Cardiac fibroblast (primary cell): ENCODE data around the gene LRP1.

Experiments used
- DNase-seq, 2 donors: peaks; one replicate each; pipeline versions ENCODE4 v3.0.0 to v3.0.0-alpha.2; 2010; ENCODE audit warnings: low read depth in 2 of 2
- H3K4me3 ChIP-seq, 2 donors: replicated peaks in 1 of 2; 1 replicate in 1 of 2; 2 replicates in 1 of 2; pipeline ENCODE4 v1.5.1; 2011; ENCODE audit warnings: low read depth in 2 of 2, low read length in 2 of 2, mild to moderate bottlenecking in 2 of 2, moderate library complexity in 1 of 2
- TF ChIP-seq, protein P1 (sequence below): IDR thresholded peaks from one replicate; pipeline ENCODE4 v1.5.1; 2011; ENCODE audit warnings: low read depth, mild to moderate bottlenecking, low read length, inconsistent platforms

LRP1 gene

GRCh38 chr12:57241402-57242310, 113.4 kb downstream of the LRP1 start:
- DNase-seq: no peak
- H3K4me3 ChIP-seq: peak overlapping the region in 1 of 2 donors; percentile 72
- TF ChIP-seq, protein P1, sequence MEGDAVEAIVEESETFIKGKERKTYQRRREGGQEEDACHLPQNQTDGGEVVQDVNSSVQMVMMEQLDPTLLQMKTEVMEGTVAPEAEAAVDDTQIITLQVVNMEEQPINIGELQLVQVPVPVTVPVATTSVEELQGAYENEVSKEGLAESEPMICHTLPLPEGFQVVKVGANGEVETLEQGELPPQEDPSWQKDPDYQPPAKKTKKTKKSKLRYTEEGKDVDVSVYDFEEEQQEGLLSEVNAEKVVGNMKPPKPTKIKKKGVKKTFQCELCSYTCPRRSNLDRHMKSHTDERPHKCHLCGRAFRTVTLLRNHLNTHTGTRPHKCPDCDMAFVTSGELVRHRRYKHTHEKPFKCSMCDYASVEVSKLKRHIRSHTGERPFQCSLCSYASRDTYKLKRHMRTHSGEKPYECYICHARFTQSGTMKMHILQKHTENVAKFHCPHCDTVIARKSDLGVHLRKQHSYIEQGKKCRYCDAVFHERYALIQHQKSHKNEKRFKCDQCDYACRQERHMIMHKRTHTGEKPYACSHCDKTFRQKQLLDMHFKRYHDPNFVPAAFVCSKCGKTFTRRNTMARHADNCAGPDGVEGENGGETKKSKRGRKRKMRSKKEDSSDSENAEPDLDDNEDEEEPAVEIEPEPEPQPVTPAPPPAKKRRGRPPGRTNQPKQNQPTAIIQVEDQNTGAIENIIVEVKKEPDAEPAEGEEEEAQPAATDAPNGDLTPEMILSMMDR: no peak

DNA sequence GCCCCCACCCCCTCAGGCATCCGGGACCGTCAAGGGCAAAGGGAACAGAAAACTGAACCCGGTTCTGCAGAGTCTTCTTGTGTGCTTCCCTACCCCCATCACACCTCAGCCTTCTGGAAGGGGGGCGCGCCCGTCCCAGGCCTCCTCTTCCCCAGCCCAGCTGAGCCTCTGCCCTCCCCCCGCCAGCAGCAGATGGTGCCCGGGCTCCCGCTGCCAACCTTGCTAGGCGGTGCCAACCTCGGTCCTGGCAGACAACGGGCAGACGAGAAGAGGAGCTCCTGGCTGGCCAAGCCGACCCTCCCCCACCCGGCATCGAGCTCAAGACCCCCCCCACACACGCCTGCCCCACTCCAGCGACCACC, 114.0 kb downstream of the LRP1 start:
- DNase-seq: no peak
- no peak overlapping the region for H3K4me3 ChIP-seq
- TF ChIP-seq, protein P1: no peak

DNA sequence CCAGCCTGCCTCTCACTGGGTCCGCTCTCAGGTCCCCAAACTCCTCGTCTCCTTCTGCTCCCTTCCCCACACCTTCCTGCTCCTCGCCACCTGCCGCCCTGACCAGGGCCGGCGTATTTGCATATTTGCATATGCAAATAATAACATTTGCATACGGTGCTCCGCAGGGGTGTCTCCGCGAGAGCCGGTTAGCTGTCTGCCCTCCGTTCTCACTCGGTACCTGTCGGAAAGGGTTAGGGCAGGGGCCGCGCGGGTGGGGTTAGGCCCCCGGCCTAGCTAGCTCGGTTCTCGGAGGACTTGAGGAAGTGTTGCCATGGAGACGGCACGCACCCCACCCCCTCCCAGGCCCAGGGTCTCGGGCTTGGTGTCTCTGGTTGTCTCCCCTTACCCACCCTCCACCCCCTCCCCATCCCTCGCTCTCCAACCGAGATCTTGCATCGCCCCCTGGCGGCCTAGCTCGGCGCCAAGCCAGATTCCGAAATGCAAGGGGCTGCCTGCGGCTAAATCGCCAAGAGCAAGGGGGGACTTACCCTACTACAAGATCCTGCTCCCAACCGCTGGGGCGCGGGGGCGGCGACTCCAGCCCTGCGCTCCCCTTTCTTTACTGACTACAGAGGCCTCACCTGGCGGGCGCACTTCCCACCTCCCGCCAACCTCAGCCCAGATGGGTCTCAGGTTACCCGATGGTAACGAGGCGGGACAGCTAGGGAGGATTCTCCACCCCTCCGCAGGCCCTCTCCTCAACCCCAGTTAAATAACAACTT, 114.6 kb downstream of the LRP1 start:
- peak overlapping the region; percentile 39 to 41 for H3K4me3 ChIP-seq
- DNase-seq: peak; percentile 53 to 57
- TF ChIP-seq, protein P1: peak; percentile 69

- TF ChIP-seq, protein P1: peak; percentile 83
- peak overlapping the region; percentile 39 to 41 for H3K4me3 ChIP-seq
- DNase-seq: peak; percentile 73 to 78
These were observed 115.4 kb downstream of the LRP1 start for GRCh38 chr12:57243521-57244311.

DNA sequence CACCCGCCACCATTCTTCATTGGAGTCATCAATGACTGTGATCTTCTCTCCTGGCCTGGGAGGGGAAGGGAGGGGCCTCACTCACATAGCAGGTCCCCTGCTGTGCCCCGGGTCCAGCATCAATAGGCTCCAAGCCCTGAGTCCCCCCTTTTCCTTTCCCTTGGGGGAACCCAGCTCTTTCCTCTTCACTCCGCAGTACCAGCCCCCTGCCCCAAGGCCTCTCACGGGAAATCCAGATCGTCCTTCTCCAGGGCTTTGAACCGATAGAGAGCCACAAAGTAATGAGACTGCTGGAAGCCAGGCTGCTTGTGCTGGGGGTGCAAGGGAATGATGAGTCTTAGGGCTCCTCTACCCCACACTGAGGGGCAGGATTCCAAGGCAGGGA, 116.0 kb downstream of the LRP1 start:
- no peak overlapping the region for H3K4me3 ChIP-seq
- TF ChIP-seq, protein P1: no peak
- no peak for DNase-seq

- H3K4me3 ChIP-seq: no peak overlapping the region
- no peak for DNase-seq
- TF ChIP-seq, protein P1: no peak
These were observed 118.8 kb downstream of the LRP1 start for GRCh38 chr12:57247041-57247440.
